Subcutaneous preadipocyte (primary cell): ENCODE results near the gene UBE2QL1. TPM values are rescaled to one million over a fixed set of nuclear protein-coding genes. Genes with fewer than 3 reads are reported as not detected.

Experiments
- total RNA-seq: library from RNA; depleted of rRNA; stranded (reverse); fragments of >200 nt; gene quantifications from 2 replicates; pipeline ENCODE4 v1.2.3, GENCODE V29; 2012

Gene UBE2QL1, protein sequence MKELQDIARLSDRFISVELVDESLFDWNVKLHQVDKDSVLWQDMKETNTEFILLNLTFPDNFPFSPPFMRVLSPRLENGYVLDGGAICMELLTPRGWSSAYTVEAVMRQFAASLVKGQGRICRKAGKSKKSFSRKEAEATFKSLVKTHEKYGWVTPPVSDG
- total RNA-seq, result not detected in 2 replicates

DNA sequence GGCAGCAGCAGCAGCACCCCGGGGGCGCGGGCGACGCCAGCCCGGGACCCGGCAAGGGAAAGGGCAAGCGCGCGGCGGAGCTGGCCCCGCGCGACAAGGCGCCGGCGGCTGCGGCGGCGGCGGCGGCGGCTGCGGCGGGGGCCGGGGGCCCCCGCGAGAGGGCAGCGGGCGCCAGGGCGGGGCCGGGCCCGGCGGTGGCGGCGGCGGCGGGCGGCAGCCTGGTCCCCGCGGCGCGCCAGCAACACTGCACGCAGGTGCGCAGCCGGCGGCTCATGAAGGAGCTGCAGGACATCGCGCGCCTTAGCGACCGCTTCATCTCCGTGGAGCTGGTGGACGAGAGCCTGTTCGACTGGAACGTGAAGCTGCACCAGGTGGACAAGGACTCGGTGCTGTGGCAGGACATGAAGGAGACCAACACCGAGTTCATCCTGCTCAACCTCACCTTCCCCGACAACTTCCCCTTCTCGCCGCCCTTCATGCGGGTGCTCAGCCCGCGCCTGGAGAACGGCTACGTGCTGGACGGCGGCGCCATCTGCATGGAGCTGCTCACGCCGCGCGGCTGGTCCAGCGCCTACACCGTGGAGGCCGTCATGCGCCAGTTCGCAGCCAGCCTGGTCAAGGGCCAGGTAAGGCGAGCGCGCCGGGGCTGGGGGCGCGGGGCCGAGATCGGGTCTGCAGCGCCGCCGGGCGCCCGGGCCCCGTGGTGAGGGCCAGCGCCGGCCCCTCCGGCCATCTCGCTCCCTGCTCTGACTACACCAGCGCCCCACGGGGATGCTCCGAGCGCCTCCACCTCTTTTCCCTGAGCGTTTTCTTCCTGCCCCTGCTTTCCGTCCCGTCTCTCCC is at the start of gene UBE2QL1:
UBE2QL1 (plus strand) TSS at position 238 of the 843 bp plus-strand sequence; CDS start at position 273, 35 bp downstream.

Other genes starting within 250 kb of the UBE2QL1 start
- 5.9 and 6.8 TPM in 2 replicates for gene MED10, start 70.3 kb upstream of the UBE2QL1 start, total RNA-seq
- gene NSUN2, start 184.2 kb downstream of the UBE2QL1 start, total RNA-seq, result 36.7 and 54.2 TPM in 2 replicates
- 7.3 and 8.2 TPM in 2 replicates for gene SRD5A1, start 184.6 kb downstream of the UBE2QL1 start, total RNA-seq